ENCODE measurements around the gene SLIT1.

The SLIT1 gene

DNA sequence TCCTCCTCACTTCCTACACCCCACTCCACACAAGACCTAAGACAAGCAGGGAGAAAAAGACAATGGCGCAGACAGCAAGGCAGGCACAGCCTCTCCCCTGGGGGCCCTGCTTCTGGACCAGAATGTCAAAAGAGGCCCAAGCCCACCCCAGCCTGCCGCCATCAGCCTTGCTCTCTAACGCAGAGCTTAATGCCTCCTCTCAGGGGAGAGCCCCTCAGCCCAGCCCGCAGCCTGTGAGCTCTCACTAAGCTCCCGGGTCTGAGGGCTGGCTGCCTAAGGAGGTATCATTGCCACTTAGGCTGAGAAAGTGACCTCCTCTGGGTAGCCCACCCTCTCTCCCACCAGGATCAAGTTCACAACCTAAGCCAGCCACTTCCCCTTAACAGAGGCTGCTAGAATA, 16.7 kb downstream of the SLIT1 start:
- DNase-seq: no peak

DNA sequence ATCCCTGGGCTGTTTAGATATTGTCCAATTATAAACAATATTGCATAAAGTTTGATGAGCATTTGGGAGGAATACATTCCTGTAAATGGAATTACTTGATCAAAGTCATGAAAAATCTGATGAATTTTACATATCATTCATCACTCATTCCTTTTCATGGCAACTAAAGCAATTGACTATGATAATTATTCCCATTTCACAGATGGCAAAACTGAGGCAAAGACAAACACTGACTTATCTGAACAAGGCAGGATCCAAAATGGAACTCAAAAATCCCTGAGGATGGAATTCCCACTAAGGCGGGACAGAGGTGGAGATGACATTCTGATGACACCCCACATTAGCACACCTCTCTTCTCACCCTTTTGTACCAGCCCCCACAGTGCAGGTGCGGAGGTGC, 17.1 kb downstream of the SLIT1 start:
- DNase-seq: no peak

DNA sequence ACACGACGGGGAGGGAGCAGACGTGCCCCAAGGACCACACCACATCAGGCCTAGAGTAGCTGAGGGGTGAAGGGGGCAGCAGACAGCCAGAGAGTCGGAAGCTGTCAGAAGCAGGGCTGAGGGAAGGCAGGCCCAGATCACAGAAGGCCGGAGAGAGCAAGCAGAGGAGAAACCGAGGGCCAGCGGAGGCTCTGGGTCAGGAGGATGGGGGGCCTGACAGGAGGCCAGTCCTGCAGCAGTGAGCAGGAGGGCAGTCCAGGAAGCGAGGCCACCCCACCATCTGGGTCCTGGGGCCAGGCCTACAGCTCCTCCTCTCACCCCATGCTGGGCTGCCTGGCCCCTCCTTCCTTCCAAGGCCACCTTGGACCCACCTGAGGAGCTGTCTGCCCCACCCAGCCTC, 20.3 kb downstream of the SLIT1 start:
- no peak for DNase-seq

DNA sequence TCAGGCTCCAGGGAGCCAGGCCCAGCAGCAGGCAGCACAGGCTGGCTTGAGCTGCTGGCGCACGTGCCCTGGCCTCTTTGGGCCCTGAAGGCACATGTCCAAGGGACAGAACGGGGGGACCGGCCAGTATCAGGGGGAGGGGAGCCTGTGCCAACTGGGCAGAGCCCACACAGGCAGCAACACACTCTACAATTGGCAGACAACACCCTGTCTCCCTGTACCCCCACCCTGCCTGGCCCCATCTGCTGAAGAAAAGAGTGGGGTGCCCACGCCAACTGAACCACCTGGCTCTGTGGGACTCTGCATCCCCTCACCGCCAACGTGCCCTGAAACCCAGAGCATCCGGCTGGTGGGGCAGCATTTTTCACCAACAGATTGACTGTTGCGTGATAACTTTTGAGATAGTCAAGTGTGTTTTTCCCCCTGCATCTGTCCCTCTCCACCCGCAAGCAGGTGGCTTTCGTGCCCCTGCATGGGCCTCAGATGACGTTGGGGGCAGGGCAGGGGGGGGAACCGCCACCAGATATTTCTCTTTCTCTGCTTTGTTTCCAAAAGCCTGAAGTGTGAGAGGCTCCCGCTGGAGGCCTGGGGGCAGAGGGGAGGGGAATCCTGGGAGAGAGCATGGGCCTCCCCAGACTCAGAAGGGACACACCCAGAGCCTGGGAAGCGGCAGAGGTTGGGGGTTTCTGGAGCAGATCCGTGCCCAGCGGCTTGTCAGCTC, 21.8 kb downstream of the SLIT1 start:
- DNase-seq: no peak

DNA sequence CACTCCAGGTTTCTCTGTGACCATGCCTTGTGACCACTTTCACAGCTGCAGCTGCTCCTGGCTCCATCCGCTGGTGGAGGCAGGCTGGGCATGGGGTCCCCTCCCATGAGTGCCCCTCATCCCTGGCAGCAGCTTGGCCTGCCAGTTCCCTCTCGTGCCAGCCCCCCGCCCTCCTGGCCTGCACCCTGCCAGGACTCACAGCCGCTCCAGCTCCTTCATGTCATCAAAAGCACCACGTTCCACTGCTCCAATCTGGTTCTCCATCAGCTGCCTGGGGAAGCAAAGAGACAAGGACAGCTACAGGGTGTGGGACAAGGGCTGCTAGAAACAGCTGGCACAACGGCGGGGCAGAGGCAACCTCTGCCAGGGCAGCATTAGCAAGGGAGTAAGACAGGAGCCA, 22.6 kb downstream of the SLIT1 start:
- no peak for DNase-seq

DNA sequence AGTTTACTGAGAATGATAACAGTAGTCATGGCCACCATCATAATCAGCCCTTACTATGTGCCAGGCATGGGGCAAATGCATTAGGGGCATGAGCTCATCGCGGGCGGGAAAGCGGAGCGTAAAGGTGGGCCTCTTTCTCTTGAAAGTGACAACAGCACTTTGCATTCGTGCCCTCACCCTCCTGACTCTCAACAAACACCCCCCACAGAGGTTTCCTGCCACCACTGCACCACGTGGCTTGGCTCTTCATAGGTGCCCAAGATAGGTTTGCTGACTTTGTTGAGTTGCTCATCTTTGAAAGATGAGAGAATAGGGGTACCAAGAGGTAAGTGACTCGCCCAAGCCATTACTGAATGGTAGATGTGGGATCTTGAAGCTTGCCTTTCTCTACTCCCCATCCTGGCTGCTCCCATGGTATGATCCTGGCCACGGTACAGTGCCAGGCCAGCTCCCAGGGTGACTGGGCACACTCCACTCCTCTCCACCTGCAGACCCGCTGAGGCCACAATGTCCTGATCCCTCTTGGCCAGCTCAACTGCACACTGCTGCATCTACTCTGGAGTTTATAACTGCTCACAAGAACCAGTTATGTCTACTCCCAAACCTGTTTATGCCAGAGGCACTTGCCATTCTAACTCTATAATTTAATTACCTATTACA, 26.0 kb downstream of the SLIT1 start:
- no peak for DNase-seq

DNA sequence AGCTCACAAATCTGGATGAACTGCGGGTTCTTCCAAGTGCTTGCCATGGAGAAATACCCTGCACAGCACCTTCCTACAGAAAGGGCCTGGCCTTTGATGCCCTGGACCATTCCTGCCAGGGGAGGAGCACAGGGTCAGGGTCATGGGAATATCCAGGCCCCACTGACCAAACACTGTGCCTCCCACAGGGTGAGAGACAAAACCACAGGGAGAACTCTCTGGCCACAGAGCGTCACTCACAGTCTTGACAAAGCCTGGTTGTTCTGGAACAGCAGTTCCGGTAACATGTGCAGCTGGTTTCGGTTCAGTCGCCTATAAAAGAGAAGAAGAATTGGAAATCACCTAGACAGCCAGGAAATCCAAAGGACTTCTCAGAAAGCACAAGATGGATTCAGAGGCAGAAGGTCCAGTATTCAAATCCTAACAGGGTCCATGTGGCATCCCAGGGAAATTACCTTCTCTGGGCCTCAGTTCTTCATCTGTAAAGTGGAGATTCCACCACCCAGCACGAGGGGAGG, 28.1 kb downstream of the SLIT1 start:
- DNase-seq: no peak

DNA sequence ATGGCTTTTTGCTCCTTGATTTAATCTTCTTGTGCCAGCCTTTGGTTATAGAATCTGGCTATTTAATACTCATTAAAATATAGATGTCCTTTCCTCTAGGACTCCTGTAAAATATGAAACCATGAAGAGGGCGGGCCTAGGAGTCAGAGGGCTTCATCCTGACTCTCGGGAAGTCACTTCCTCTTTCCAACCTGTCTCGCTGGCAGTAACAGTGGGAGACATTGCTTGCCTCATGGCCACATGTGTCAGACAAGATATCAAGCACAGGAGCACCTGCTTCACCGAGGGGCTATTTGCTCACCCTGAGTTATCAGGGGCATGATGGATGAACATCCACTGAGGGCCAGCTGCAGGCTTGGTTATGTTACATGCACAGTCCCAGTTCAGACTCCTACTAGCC, 31.0 kb downstream of the SLIT1 start:
- no peak for DNase-seq

DNA sequence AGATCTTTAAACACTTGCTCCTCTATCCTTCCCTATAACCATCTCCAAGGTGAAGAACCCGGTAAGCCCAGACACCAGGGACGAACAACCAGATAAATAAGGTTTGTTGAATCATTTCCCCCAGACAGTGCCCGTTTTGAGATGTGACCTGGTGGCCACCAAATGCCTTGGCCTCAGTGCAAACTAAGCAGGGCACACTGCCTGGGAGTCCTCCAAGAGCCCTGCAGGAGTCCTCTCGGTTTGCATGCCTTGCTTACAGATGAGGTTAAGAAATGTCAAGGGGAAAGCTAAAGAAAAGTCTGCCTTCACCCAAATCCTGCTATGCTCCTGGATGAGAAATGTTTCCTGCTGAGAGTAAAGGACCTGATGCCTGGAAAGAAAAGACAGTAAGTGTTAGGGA, 31.6 kb downstream of the SLIT1 start:
- DNase-seq: no peak

DNA sequence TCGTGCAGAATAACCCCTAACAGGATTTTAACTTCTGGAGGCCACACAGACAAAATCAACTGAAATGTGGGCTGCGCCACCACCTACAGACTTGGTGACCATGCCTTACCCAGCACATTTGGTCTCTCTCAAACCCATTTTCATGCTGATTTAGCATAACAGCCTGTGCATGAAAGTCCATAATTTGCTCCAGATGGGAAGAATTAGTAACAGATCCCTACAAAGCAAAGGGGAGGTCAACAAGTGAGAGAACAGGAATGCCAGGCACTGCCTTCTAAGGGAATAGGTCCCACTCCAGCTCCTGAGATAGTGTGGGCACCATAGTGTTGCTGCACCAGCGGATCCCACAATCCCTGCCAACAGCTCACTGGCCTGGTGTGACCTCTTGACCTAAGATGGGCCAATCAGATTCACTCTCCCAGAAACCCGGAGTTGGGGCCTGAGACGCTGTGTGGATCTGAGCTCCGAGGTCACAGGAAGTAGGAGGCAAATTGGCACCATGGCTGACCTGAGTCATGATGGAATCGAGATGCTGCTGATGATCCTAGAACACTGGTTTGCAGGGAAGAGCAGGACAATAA, 32.4 kb downstream of the SLIT1 start:
- no peak for DNase-seq

DNA sequence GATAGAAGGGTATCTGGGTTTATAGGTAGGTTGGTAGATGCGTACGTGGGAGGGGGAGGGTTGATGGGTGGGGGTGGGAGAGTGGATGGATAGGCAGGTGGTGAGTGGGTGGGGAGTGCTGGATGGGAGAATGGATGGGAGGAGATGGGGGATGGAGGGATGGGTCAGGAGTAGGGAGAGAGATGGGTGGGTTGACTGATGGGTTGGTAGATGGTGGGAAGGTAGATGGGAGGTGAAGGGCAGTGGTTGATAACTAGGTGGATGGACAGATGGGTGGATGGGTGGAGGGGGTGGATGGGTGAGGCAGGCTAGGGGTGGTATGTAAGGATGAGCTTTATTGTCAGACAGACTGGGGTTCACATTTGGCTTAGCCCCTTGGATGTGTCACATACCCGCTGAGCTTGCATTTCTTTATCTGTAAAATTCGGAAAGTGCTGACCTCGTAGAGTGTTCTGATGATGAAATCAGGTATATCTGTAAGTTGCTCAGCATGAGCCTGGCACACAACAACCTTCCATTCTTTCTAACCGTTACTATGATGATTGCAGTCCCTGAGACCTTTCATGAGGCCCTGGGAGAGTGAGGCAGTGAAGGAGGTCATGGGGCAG, 34.3 kb downstream of the SLIT1 start:
- DNase-seq: no peak

DNA sequence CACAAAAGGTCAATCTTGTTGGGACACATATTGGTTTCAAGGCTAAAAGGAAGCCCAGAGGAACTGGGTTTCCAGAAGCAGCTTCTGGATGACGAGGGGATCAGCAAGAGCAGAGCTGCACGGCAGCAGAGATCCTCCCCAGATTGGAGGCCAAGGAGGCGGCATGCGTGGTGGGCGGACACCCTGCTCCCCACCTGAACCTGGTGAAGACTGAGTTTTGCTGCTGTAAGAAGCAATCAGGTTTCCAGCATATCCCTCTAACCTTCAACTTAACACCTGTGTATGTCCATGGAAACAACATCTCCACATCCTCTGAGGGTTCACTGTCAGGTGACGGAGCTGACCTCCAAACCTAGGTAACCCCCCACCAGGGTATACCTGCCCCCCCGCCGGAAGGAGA, 35.1 kb downstream of the SLIT1 start:
- no peak for DNase-seq

DNA sequence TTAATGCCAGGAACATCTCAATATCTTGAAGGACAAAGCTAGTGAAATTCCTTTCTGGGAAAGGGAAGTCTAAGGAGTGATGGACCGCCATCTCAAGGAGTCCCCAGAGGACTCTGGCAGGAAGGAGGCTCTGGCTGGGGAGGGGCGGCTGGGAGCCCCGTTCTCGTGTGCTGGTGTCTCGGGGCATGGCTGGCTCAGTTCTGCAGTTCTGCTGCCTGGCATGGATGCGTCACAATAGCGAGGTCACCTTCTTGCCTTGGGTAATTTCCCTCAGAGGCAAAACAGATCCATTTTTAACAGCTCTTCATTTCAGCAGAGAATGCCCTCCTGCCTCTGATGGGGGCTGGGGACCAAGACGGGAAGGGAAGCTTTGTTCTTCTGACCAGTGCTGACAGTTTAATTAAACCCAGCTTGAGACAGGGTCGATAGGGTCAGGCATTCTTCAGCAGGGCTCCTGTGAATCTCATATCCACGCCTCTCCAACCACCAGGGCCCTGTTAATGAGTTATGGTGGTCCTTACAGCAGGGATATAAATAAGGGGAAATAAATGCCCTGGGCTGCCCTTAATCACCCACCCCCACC, 35.7 kb downstream of the SLIT1 start:
- no peak for DNase-seq

DNA sequence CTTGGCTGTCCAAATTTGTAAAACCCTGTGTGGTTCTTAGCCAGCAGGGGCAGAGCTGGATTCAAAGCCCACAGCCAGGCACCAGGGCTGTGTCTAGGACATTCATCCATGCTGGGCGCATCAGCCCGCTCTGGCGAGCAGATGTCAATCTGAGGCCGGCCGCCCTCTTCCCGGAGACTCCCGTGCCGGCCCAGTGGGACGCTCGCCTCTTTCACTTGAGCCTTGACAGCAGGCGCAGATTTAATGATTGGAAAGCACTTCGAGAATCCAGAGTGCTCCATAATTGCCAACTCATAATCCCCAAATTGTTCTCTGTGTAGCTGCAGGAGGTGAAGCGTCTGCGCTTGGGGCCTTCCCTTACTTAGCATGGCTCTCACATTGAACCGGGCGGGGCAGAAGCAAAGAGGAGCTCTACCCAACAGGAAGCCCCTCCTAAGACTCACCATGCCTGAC, 36.7 kb downstream of the SLIT1 start:
- DNase-seq: no peak

DNA sequence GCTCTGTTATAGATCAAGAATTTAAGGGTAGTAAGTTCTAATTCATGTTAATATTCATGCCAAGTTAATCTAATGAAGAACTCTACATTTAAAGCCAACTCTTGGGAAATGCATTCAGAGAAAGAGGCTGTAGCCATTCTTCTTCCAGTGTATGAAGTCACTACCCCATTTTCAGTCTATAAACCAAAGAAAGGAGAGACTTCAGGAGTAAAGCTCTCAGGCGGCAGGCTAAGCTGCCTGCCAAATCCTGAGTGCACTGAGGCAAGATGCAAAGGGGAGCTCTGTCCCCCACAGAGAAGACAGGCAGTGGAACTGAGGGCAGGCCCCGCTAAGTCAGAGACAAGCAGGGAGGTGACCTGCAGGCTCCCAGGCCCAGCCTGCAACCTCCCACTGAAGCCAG, 41.5 kb downstream of the SLIT1 start:
- DNase-seq: no peak

DNA sequence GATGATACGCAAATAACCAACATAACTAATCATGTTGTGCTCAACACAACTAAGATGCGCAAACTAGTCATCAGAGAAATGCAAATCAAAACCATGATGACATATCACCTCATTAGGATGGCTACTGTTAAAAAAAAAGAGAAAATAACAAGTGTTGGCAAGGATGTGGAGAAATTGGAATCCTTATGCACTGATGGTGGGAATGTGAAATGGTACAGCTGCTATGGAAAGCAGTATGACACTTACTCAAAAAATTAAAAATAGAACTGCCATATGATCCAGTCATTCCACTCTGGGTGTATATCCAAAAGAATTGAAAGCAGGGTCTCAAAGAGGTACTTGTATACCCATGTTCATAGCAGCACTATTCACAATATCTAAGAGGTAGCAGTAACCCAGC, 42.9 kb downstream of the SLIT1 start:
- DNase-seq: no peak

DNA sequence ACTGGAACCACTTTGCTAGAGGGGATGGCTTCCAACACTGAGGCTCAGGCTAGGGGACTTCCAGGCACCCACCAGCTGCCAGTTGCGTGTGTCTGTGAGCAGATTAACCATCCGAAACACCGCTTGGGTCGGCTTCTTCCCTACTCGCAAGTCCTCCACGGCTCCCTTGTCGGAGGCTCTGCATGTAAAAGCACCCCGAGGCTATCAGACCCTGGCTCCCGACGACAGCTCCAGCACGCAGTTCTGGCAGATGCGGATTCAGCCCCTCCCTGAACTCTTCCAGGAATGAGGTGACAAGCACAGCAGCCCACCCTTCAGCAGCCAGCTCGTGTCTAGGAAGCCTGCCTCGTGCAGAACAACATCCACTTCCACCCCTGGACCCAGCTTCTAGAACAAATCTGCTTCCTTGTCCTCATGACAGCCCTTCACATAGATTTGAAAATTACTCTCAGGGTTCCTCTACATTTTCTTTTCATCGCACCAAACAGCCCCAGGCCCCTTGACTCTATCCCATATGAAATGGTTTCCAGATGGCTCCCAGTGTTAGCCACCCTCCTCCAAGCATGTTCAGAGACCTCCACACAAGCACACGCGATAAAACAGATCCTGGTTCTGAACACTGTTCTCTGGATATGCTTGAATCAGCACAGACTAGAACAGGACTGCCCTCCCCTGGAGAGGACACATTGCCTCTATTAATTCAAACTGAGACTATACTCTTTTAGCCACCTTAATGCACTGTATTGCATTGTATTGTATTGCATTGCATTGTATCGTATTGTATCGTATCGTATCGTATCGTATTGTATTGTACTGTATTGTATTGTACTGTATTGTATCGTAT, 44.6 kb downstream of the SLIT1 start:
- DNase-seq: no peak

DNA sequence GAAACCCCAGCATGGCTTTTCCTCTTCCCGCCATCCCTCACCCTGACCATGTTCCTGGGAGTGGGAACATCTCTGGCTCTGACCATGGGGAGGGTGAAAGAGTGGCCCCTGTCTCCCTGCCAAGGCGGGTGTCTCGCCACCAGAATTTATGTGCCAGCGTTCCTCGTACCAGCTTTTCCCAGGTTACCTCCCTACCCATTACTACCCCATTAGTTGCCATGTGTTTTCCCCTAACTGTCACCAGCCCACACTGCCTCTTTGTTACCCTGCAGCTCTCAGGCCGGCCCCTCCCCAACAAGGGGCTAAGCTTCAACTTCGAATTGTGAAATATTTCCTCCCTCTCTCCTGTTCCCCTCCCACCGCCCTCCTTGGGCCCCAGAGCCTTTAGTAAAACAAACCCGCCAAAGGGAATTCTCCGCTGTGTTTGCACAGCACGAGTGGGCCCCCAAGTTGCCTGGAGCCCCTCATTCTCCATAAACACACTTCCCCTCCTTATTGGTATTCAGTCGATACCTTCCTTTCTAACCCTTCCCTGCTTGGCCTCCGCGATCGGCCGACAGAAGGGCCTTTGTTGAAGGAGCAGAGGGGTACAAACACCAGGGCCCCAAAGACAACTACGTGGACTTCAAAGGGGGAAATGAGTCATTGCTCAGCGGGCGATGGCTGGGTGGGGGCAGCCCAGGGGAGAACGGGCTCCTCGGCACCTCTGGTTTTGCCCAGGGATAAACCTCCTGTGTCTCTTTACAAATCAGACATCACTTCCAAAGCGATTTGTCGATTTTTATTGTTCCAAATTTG, 45.5 kb downstream of the SLIT1 start:
- no peak for DNase-seq

DNA sequence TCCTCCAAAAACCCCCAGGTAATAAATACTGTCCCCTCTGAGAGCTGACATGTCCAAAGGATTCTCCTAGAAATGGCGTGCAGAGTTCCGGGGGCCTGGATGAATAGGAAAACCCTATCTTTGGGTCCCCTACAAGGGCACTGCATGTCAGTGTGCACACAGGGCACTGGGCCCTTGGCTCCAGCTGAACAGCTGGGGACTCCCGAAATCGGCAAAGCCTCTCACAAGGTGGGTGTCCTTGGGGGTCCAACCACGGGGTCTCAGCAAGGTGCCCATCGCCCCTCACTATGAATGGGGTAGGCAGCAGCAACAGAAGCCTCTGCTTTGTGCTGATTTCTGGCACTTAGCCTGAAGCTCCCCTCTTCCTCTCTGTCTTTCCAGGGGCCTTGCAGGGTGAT, 46.1 kb downstream of the SLIT1 start:
- DNase-seq: no peak

DNA sequence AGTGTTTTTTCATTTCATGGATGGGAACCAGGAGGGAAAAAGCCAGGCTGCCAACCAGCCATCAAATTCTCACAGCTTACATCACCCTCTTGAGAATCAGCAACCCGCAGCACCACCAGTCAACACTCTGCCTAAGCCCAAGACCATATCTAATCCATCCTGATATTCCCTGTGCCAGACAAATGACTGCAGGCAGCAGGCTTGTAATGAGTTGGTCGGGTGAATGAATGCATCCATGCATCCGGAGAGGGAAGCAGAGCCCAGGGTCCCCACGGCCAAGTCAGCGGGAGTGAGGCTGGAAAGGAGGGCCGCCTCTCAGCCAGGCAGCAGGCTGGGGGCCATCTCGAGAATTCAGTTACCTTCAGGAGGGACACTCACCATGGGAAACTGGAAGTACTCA, 46.9 kb downstream of the SLIT1 start:
- no peak for DNase-seq

DNA sequence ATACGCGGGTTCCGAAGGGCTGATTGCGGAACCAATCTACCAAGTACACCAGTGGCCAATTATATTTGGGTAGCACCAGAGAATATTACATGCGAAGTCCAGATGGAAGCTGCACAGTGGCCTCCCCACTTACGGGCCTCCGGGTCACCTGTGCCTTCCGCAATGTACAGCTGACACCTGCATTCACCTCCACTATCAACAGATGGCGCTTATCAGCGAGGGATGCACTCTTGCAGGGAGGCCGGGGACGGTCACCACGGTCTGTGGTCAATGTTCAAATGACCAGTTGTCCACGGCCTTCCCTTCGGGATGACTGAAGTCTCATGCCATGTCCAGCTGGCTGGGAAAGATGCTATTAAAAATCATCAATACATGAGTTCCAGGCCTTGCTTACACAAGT, 47.6 kb downstream of the SLIT1 start:
- DNase-seq: no peak

DNA sequence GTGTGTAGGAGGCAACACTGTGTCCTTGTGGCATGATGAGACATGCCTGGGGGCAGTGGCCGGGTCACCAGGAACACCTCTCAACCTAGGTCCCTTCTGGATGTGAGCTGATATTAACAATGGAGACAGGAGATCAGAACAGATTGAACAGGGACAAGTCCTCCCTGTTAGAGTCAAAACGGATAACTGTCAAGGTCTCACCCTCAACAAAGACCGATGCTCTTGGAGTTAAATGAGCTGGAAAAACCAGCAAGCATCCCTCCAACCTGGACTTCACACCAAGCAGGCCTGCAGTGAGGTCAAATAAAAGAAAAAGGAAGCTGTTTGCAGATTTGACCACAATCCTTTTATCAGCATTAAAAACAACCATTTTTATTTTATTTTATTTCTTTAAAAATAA, 49.0 kb downstream of the SLIT1 start:
- DNase-seq: no peak
